Gastrocnemius medialis (tissue), 4 donors: ENCODE data around the gene RAPH1. TPM values are rescaled to one million over a fixed set of nuclear protein-coding genes. Genes with fewer than 3 reads are reported as not detected.

Source experiments
- ATAC-seq, 2 donors: fragments of 150-250 bp; one replicate each; pipeline ENCODE4 v1.9.1; 2016
- DNase-seq, 2 donors: peaks; one replicate each; pipeline ENCODE4 v3.0.0-alpha.2; 2019
- H3K27ac ChIP-seq, 4 donors: fragments of 200-600 bp; sonication (generic); 1 replicate in 1 of 4; 2 replicates in 3 of 4; pipeline ENCODE4 v1.5.1; 2016 to 2018; ENCODE audit warnings: mild to moderate bottlenecking in 2 of 4, moderate library complexity in 1 of 4
- H3K27me3 ChIP-seq, 3 donors: fragments of 200-600 bp; sonication (generic) in 2 of 3; 1 replicate in 1 of 3; 2 replicates in 2 of 3; pipeline versions ENCODE4 v1.5.1 to v1.6.0; 2016 to 2019; ENCODE audit warnings: mild to moderate bottlenecking in 1 of 3, moderate library complexity in 1 of 3
- H3K36me3 ChIP-seq, 2 donors: fragments of 200-600 bp; sonication (generic) in 1 of 2; one replicate each; pipeline ENCODE4 v1.5.1; 2017 to 2018
- H3K4me1 ChIP-seq, 2 donors: fragments of 200-600 bp; sonication (generic) in 1 of 2; one replicate each; pipeline ENCODE4 v1.5.1; 2016 to 2017; ENCODE audit warnings: mild to moderate bottlenecking in 2 of 2
- H3K4me3 ChIP-seq, 4 donors: fragments of 200-600 bp; sonication (generic) in 3 of 4; 1 replicate in 1 of 4; 2 replicates in 3 of 4; pipeline ENCODE4 v1.5.1; 2016 to 2019; ENCODE audit warnings: mild to moderate bottlenecking in 2 of 4
- H3K9me3 ChIP-seq, 3 donors: fragments of 200-600 bp; sonication (generic) in 2 of 3; 1 replicate in 1 of 3; 2 replicates in 2 of 3; pipeline ENCODE4 v1.5.1; 2016 to 2019
- CTCF ChIP-seq, 5 experiments: fragments of 450-650 bp in 3 of 5; fragments of 200-600 bp in 2 of 5; sonication (generic) in 2 of 5; IDR thresholded peaks in 4 of 5; conservative IDR thresholded peaks in 1 of 5; 1 replicate in 4 of 5; 2 replicates in 1 of 5; pipeline ENCODE4 v1.5.1; 2016 to 2019; ENCODE audit warnings: antibody characterized with exemption in 5 of 5, mild to moderate bottlenecking in 3 of 5, moderate library complexity in 3 of 5
- POLR2A ChIP-seq, 2 donors: fragments of 450-650 bp; IDR thresholded peaks; one replicate each; pipeline ENCODE4 v1.6.1; 2017; ENCODE audit warnings: antibody characterized with exemption in 2 of 2, mild to moderate bottlenecking in 2 of 2, moderate library complexity in 2 of 2
- in situ Hi-C, 4 donors: fragments of 200-750 bp; cut with MboI; loops; one replicate each; pipeline versions ENCODE4 v1.15.0 to v1.8.0; 2017; ENCODE audit warnings: low sequenced_read_pairs in 4 of 4
- intact Hi-C: fragments of 100-400 bp; cut with DNase I; formaldehyde crosslinking; loops from one replicate; pipeline ENCODE4 v1.15.1; 2023; ENCODE audit warnings: low total_unique reads
- total RNA-seq, 4 donors: library from RNA; depleted of rRNA; stranded (reverse); fragments of >200 nt; gene quantifications; one replicate each; pipeline versions ENCODE4 v1.1.0 to v1.2.3, GENCODE V29; 2016

The RAPH1 gene
- total RNA-seq, 4 donors from 2014 or later = 17.6 to 29.7 (median 21.7) TPM

- Histone ChIP-seq H3K4me1 (peaks cover 0 to 9% of the 10 kb centered on the region in 2 donors), H3K4me3 (no peak overlapping the region), H3K9me3 (no peaks in the 10 kb centered on the region), H3K36me3 (no peaks in the 10 kb centered on the region), H3K27ac (no peak overlapping the region), H3K27me3 (no peaks in the 10 kb centered on the region)
- ATAC-seq = no peak
- in situ Hi-C loops = no loop called here
- intact Hi-C loops = no loop called here
- TF ChIP-seq POLR2A (IDR thresholded peaks at IDR 0.05) = no peak
- no peak for TF ChIP-seq CTCF (IDR thresholded peaks at IDR 0.05 in 4 of 5, conservative IDR thresholded peaks at IDR 0.05 in 1 of 5)
- no peak for DNase-seq
Observed at GRCh38 chr2:203360833-203361430, 174.2 kb downstream of the RAPH1 start.

DNA sequence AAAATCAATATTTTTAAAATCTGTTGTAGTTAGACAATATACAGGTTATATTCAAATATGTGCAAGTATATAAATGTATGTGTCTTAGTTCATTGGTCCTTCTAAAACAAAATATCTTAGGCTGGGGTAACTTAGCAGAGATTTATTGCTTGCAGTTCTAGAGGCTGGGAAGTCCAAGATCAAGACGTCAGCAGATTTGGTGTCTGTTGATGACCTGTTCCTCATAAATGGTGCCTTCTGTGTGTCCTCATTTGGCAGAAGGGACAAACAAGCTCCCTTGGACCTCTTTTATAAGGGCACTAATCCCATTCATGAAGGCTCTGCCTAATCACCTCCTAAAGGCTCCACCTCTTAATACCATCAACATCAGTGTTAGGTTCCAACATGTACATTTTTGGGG lies 175.7 kb downstream of the RAPH1 start:
- intact Hi-C loops (no loop called here), in situ Hi-C loops (no loop called here)
- no peaks in the 10 kb centered on the region for H3K9me3 ChIP-seq
- no peak for DNase-seq
- TF ChIP-seq CTCF (IDR thresholded peaks at IDR 0.05 in 4 of 5, conservative IDR thresholded peaks at IDR 0.05 in 1 of 5) = no peak
- TF ChIP-seq POLR2A (IDR thresholded peaks at IDR 0.05) = no peak
- H3K4me1 ChIP-seq = peaks cover 0 to 9% of the 10 kb centered on the region in 2 donors
- no peak for ATAC-seq
- no peak overlapping the region for H3K27ac ChIP-seq
- H3K4me3 ChIP-seq = no peak overlapping the region
- H3K27me3 ChIP-seq = no peaks in the 10 kb centered on the region
- H3K36me3 ChIP-seq = no peaks in the 10 kb centered on the region

- no peak for DNase-seq
- in situ Hi-C loops (no loop called here), intact Hi-C loops (no loop called here)
- Histone ChIP-seq H3K4me1 (no peaks in the 10 kb centered on the region), H3K27me3 (no peaks in the 10 kb centered on the region), H3K9me3 (no peaks in the 10 kb centered on the region), H3K4me3 (no peak overlapping the region), H3K27ac (no peak overlapping the region), H3K36me3 (no peaks in the 10 kb centered on the region)
- TF ChIP-seq CTCF (IDR thresholded peaks at IDR 0.05 in 4 of 5, conservative IDR thresholded peaks at IDR 0.05 in 1 of 5) (no peak), POLR2A (IDR thresholded peaks at IDR 0.05) (no peak)
- ATAC-seq = no peak
Observed at GRCh38 chr2:203354966-203355365, 180.1 kb downstream of the RAPH1 start.

- no peaks in the 10 kb centered on the region for H3K27me3 ChIP-seq
- no peaks in the 10 kb centered on the region for H3K9me3 ChIP-seq
- in situ Hi-C loops (no loop called here), intact Hi-C loops (no loop called here)
- H3K4me3 ChIP-seq = no peak overlapping the region
- H3K36me3 ChIP-seq = no peaks in the 10 kb centered on the region
- TF ChIP-seq POLR2A (IDR thresholded peaks at IDR 0.05) (no peak), CTCF (IDR thresholded peaks at IDR 0.05 in 4 of 5, conservative IDR thresholded peaks at IDR 0.05 in 1 of 5) (no peak)
- ATAC-seq (no peak), DNase-seq (no peak)
- H3K27ac ChIP-seq = no peak overlapping the region
- no peaks in the 10 kb centered on the region for H3K4me1 ChIP-seq
Observed at GRCh38 chr2:203352604-203353255, 182.4 kb downstream of the RAPH1 start.
